Loucy (cell line): ENCODE results near the gene LDLRAD4.
"Not testable (repeated sequence)": the region's sequence is repeated elsewhere in the genome, so short reads cannot be mapped to it uniquely, and the experiment has no call there.

Experiments used
- H2AFZ ChIP-seq: fragments of 200-600 bp; sonication (generic); 2 replicates; pipeline ENCODE4 v1.6.0; 2016; ENCODE audit warnings: antibody characterized with exemption, mild to moderate bottlenecking, low read length, moderate library complexity
- H3F3A ChIP-seq: fragments of 200-600 bp; 2 replicates; pipeline ENCODE4 v1.6.0; 2016; ENCODE audit warnings: antibody characterized with exemption, low read depth, mild to moderate bottlenecking
- H3K27me3 ChIP-seq: fragments of 200-600 bp; sonication (generic); 2 replicates; pipeline ENCODE4 v1.6.1; 2014; ENCODE audit warnings: low read length, mild to moderate bottlenecking; ENCODE audit not compliant: insufficient read depth, poor library complexity, severe bottlenecking
- H3K36me3 ChIP-seq: fragments of 200-600 bp; sonication (generic); 2 replicates; pipeline ENCODE4 v1.6.1; 2016; ENCODE audit warnings: low read length; ENCODE audit not compliant: insufficient read depth
- H3K4me1 ChIP-seq: fragments of 200-600 bp; sonication (generic); 2 replicates; pipeline ENCODE4 v1.5.1; 2014; ENCODE audit warnings: low read length, mild to moderate bottlenecking; ENCODE audit not compliant: insufficient read depth, poor library complexity, severe bottlenecking
- H3K4me2 ChIP-seq: fragments of 200-600 bp; sonication (generic); 2 replicates; pipeline ENCODE4 v1.6.0; 2014; ENCODE audit warnings: antibody characterized with exemption, low read length, low read depth, mild to moderate bottlenecking; ENCODE audit not compliant: poor library complexity, severe bottlenecking
- H3K4me3 ChIP-seq: fragments of 200-600 bp; sonication (generic); 2 replicates; pipeline ENCODE4 v1.5.1; 2014; ENCODE audit warnings: low read length, mild to moderate bottlenecking, mixed read lengths; ENCODE audit not compliant: poor library complexity, severe bottlenecking
- H3K79me2 ChIP-seq: fragments of 200-600 bp; sonication (generic); 2 replicates; pipeline ENCODE4 v1.6.1; 2014; ENCODE audit warnings: low read length; ENCODE audit not compliant: insufficient read depth
- H3K9ac ChIP-seq: fragments of 200-600 bp; sonication (generic); 2 replicates; pipeline ENCODE4 v1.6.0; 2014; ENCODE audit warnings: mild to moderate bottlenecking, low read depth, low read length, moderate library complexity; ENCODE audit not compliant: poor library complexity, severe bottlenecking
- H3K9me2 ChIP-seq: fragments of 200-600 bp; sonication (generic); replicated peaks from 2 replicates; pipeline ENCODE4 v1.6.1; 2016; ENCODE audit warnings: low read depth, low read length, mixed read lengths
- H3K9me3 ChIP-seq: fragments of 200-600 bp; sonication (generic); 2 replicates; pipeline ENCODE4 v1.6.1; 2014; ENCODE audit warnings: mild to moderate bottlenecking, antibody characterized with exemption, low read length, low read depth; ENCODE audit not compliant: insufficient read depth
- H4K20me1 ChIP-seq: fragments of 200-600 bp; sonication (generic); 2 replicates; pipeline ENCODE4 v1.6.0; 2014; ENCODE audit warnings: antibody characterized with exemption, low read length, mild to moderate bottlenecking; ENCODE audit not compliant: insufficient read depth, poor library complexity, severe bottlenecking
- CTCF ChIP-seq: fragments of 200-600 bp; sonication (generic); conservative IDR thresholded peaks from 2 replicates; pipeline ENCODE4 v1.5.1; 2014; ENCODE audit warnings: mild to moderate bottlenecking, antibody characterized with exemption, low read length
- EZH2phosphoT487 ChIP-seq: fragments of 200-600 bp; IDR thresholded peaks from 2 replicates; pipeline ENCODE4 v1.6.1; 2018; ENCODE audit warnings: antibody characterized with exemption, mild to moderate bottlenecking, moderate library complexity, borderline replicate concordance

LDLRAD4 gene

GRCh38 chr18:13606604-13607254 is 388.2 kb downstream of the LDLRAD4 start:
- Histone ChIP-seq H4K20me1 (no peaks in the 10 kb centered on the region), H2AFZ (no peak overlapping the region), H3K4me2 (no peak overlapping the region), H3K9me2 (no peaks in the 10 kb centered on the region), H3K27me3 (no peaks in the 10 kb centered on the region), H3K9ac (no peak overlapping the region), H3K36me3 (no peaks in the 10 kb centered on the region), H3K4me1 (peaks cover 67% of the 10 kb centered on the region), H3K4me3 (no peak overlapping the region), H3K79me2 (peaks cover 14% of the 10 kb centered on the region), H3F3A (peaks cover 7% of the 10 kb centered on the region; the same call in 1 of the 2 replicates), H3K9me3 (no peaks in the 10 kb centered on the region)
- TF ChIP-seq CTCF (no peak), EZH2phosphoT487 (no peak)

GRCh38 chr18:13608024-13608562 is 389.5 kb downstream of the LDLRAD4 start:
- Histone ChIP-seq H3K4me1 (peaks cover 77% of the 10 kb centered on the region), H3K79me2 (peaks cover 20% of the 10 kb centered on the region), H3K4me2 (peak overlapping the region; percentile 66), H3F3A (peaks cover 13% of the 10 kb centered on the region; the same call in 1 of the 2 replicates), H3K4me3 (peak overlapping the region; percentile 19), H3K9ac (peak overlapping the region; percentile 38)
- H3K27me3 ChIP-seq, H3K36me3 ChIP-seq, H3K9me3 ChIP-seq, H2AFZ ChIP-seq, H4K20me1 ChIP-seq, H3K9me2 ChIP-seq: not testable (repeated sequence)

- no peaks in the 10 kb centered on the region for H3K9me2 ChIP-seq
- no peaks in the 10 kb centered on the region for H4K20me1 ChIP-seq
- TF ChIP-seq EZH2phosphoT487 = no peak
- no peak for TF ChIP-seq CTCF
- no peaks in the 10 kb centered on the region for H3K9me3 ChIP-seq
- peak overlapping the region; percentile 66 for H3K4me2 ChIP-seq
- no peaks in the 10 kb centered on the region for H3K36me3 ChIP-seq
- H3K4me1 ChIP-seq = peaks cover 84% of the 10 kb centered on the region
- peak overlapping the region; percentile 19 for H3K4me3 ChIP-seq
- peaks cover 23% of the 10 kb centered on the region for H3K79me2 ChIP-seq
- H3K27me3 ChIP-seq = no peaks in the 10 kb centered on the region
- no peak overlapping the region for H2AFZ ChIP-seq
- H3K9ac ChIP-seq = peak overlapping the region; percentile 38
- H3F3A ChIP-seq = peaks cover 14% of the 10 kb centered on the region; the same call in 1 of the 2 replicates
Observed at GRCh38 chr18:13608791-13609532, 390.4 kb downstream of the LDLRAD4 start.
